Natural killer cell treated with Interleukin-12 subunit alpha and Interleukin-12 subunit beta and Interleukin-15 and Interleukin-18, amount 100 ng/mL, for 72 hours (primary cell): ENCODE measurements around the gene ROPN1. TPM values are rescaled to one million over a fixed set of nuclear protein-coding genes. Genes with fewer than 3 reads are reported as not detected.

Experiments used
- ATAC-seq, 2 donors: fragments of 150-1000 bp; cut with Tn5 transposase in 1 of 2; sonication (Bioruptor Pico), chemical (Tn5 transposase) in 1 of 2; 2 replicates each; pipeline ENCODE4 v1.10.0; 2021
- DNase-seq: peaks from one replicate; pipeline ENCODE4 v3.0.0; 2022; ENCODE audit warnings: low spot score
- H3K27ac Mint-ChIP-seq, 2 donors: 1 replicate in 1 of 2; 2 replicates in 1 of 2; pipeline ENCODE4 v1.8.0; 2022; ENCODE audit warnings: mixed read lengths in 2 of 2, mild to moderate bottlenecking in 1 of 2, moderate library complexity in 1 of 2
- H3K27me3 Mint-ChIP-seq, 2 donors: 1 replicate in 1 of 2; 2 replicates in 1 of 2; pipeline ENCODE4 v1.8.0; 2022; ENCODE audit warnings: mixed read lengths in 2 of 2
- H3K36me3 Mint-ChIP-seq: one replicate; pipeline ENCODE4 v1.8.0; 2022; ENCODE audit warnings: mixed read lengths
- H3K4me1 Mint-ChIP-seq, 2 donors: 1 replicate in 1 of 2; 2 replicates in 1 of 2; pipeline ENCODE4 v1.8.0; 2022; ENCODE audit warnings: low read depth in 2 of 2, mixed read lengths in 2 of 2, mild to moderate bottlenecking in 1 of 2
- H3K4me3 Mint-ChIP-seq: one replicate; pipeline ENCODE4 v1.8.0; 2022; ENCODE audit warnings: mixed read lengths
- H3K9me3 Mint-ChIP-seq: 2 replicates; pipeline ENCODE4 v1.8.0; 2022; ENCODE audit warnings: mixed read lengths
- total RNA-seq, 2 donors: library from RNA; stranded (reverse); gene quantifications; one replicate each; pipeline ENCODE4 v1.2.3, GENCODE V29; 2022

Gene ROPN1
- total RNA-seq, 2 donors from 2014 or later = not detected

DNA sequence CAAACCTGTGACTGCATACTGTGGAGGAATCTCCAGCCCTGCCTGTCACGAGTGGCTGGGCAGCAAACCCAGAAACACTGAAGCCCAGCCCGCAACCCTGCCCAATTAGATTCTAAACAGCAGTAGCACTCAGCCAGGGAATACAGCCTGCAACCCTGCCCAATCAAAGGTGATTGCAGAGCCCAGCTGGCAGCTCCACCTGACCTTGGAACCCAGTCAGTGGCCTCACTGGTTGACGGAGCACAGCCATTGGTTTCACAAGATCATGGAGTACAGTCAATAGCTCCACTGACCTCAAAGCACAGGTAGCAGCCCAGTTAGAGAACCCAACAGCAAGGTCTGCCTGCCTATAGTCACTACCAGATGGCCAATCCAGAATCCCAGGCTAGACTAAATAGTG lies 72.6 kb downstream of the ROPN1 start:
- DNase-seq (no peak), ATAC-seq (no peak)
- Mint-ChIP-seq H3K27ac (no peak overlapping the region), H3K4me3 (no peak overlapping the region), H3K36me3 (peaks cover 55% of the 10 kb centered on the region), H3K9me3 (peaks cover 28% of the 10 kb centered on the region), H3K27me3 (no peaks in the 10 kb centered on the region), H3K4me1 (no peaks in the 10 kb centered on the region)

Other genes starting within 250 kb of the ROPN1 start
- under 1 TPM; 0.12 to 0.14 TPM for gene MYLK, start 107.8 kb downstream of the ROPN1 start, total RNA-seq
- 10 to 100 TPM; 30.3 to 59.6 TPM for gene CCDC14, start 30.9 kb downstream of the ROPN1 start, total RNA-seq
- under 1 TPM; 0.26 to 0.86 TPM for gene KALRN, start 41.2 kb upstream of the ROPN1 start, total RNA-seq